HG03066 (cell line): Measurements from ENCODE around the gene RMP24.
"Not testable (repeated sequence)": the region's sequence is repeated elsewhere in the genome, so short reads cannot be mapped to it uniquely, and the experiment has no call there.

Experiments used
- ATAC-seq: cut with Tn5 transposase; IDR thresholded peaks from one replicate; pipeline ENCODE4 v1.9.1; 2021; ENCODE audit warnings: low read depth; ENCODE audit not compliant: unreplicated experiment

The RMP24 gene

DNA sequence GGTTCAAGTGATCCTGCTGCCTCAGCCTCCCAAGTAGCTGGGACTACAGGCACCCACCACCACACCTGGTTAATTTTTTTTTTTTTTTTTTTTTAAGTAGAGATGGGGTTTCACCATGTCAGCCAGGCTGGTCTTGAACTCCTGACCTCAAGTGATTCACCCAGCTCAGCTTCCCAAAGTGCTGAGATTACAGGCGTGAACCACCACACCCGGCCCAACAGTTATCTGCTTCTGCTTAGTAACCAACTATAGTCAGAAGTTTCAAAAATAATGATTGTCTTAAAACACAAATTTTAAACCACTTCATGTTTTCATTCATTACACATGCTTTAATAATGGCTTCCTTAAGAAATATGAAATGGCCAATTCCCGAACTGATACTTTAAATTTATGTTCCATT, 51.8 kb downstream of the RMP24 start:
- not testable (repeated sequence) for ATAC-seq

DNA sequence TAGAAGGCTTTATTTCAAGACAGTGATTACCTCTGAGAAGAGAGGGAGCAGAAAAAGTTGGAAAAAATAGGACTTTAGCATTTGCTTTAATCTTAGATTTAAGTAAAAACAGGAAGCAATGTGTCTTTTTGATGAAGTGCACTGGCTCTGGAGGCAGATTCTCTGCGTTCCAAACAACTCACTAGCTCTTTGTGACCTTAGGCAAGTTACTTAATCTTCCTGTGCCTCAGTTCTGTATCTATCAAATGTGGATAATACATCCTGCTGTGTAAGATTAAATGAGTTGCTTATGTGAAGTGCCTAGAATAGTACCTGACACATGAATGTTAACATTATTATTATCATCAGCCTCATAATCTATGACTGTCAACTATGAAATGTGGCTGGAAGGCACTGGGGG, 52.5 kb downstream of the RMP24 start:
- no peak for ATAC-seq

DNA sequence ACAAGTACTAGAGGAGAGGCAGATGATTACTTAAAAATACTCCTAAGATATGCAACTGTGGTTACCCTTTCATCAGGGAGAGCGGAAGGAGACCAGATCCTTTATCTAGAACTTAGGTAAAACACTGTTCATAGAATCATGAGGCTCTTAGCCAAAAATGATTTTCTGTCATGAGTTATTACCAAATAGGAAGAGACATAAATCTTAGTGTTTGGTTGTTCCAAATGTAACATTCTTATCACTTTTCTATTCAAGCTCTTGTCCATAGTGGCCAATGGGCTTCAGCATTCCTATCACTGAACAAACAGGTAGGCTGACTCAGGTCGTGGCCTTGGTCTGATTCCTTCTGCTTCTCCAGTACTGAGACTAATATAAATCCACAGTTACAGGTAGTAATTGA, 56.4 kb downstream of the RMP24 start:
- ATAC-seq: no peak
